Choroid plexus epithelial cell (primary cell): Measurements from ENCODE around the gene RASAL1.

Experiments used
- DNase-seq: peaks from one replicate; pipeline ENCODE4 v3.0.0-alpha.2; 2010; ENCODE audit warnings: low read depth
- H3K4me3 ChIP-seq: 2 replicates; pipeline ENCODE4 v1.5.1; 2011; ENCODE audit warnings: low read depth, mild to moderate bottlenecking, control low read depth, low read length, moderate library complexity
- TF ChIP-seq, protein P1 (sequence below): conservative IDR thresholded peaks from 2 replicates; pipeline ENCODE4 v1.5.1; 2011; ENCODE audit warnings: low read depth, mild to moderate bottlenecking, control low read depth, inconsistent platforms, low read length, moderate library complexity

The RASAL1 gene

DNA sequence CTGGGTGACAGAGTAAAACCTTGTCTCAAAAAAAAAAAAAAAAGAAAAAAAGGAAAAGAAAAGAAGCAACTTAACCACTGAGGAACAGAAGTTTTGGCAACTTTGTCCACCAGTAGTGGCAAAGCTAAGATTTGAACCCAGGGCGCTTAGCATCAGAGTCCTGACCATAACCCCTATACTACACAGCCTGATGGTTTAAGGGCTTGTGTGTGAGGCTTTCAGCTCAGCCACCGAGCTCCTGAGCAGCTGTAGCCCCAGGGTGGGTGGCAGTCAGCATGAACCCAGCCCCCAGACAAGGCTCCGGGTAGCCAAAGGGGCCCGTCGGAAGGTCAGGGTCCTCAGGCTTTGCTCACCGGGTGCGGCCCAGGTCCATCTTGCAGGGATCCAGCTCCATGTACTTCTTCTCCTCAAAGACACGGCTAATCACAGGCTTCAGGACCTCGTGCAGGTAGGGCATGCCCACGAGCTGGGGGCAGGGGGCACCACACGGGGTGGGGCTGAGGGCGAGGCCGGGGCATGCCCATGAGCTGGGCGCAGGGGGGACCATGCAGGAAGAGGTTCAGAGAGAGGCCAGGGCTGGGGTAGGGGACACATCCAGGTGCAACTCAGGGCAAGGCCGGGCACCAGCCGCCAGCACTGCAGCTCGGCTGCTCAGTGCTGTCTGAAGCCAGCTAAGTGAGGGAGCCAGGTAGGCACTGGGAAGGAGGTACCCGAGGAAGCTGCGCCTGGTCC, 20.9 kb downstream of the RASAL1 start:
- no peak overlapping the region for H3K4me3 ChIP-seq
- no peak for DNase-seq
- TF ChIP-seq, protein P1, sequence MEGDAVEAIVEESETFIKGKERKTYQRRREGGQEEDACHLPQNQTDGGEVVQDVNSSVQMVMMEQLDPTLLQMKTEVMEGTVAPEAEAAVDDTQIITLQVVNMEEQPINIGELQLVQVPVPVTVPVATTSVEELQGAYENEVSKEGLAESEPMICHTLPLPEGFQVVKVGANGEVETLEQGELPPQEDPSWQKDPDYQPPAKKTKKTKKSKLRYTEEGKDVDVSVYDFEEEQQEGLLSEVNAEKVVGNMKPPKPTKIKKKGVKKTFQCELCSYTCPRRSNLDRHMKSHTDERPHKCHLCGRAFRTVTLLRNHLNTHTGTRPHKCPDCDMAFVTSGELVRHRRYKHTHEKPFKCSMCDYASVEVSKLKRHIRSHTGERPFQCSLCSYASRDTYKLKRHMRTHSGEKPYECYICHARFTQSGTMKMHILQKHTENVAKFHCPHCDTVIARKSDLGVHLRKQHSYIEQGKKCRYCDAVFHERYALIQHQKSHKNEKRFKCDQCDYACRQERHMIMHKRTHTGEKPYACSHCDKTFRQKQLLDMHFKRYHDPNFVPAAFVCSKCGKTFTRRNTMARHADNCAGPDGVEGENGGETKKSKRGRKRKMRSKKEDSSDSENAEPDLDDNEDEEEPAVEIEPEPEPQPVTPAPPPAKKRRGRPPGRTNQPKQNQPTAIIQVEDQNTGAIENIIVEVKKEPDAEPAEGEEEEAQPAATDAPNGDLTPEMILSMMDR, result no peak

DNA sequence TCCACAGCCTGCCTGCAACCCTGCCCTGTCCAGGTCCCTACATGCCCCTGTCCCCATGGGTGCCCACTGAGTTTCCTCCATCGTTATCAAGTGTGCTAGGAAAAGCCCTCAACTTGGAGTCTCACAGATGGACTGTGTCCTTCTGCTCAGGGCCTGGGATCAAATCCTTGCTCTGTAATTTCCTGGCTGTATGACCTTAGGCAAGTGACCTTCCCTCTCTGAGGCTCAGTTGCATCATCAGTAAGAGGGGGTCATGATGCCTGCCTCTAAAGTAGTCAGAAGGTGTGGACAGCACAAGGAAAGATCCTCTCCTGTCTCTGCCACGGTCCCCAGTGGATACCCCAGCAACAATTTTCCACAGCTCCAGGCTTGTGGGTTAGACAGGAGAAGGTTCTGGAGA, 22.2 kb downstream of the RASAL1 start:
- no peak for DNase-seq
- H3K4me3 ChIP-seq, result no peak overlapping the region
- TF ChIP-seq, protein P1, result no peak

DNA sequence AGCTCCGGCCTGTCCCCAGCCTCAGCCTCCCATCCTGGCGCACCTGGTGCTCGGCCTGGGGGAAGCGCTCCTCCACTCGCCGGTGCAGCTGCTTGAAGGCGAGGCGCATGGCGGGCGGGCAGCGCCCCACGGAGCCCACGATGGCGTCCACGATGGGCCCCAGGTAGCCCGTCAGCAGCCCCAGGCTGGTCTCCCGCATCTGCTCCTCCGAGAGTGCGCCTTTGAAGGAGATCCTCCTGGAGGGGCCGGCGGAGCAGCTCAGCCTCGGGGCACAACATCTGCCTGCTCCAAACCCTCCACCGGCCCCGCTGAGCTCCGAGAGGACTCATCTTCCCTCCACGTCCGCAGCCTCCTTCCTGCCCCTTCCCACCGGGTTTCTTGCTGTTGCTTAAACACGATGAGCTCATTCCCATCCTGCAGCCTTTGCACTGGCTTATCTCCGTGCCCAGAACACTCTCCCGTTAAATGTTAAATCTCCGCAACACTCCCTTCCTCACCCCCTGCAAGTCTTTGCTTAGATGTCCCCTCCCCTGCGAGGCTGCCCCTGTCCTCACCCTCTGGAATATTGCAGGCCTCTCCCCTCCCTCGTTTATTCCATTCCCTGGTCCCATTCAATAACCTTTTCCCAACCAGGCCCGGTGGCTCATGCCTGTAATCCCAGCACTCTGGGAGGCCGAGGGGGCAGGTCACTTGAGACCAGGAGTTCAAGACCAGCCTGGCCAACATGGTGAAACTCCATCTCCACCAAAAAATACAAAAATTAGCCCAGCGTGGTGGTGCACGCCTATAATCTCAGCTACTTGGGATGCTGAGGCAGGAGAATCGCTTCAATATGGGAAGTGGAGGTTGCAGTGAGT, 23.3 kb downstream of the RASAL1 start:
- no peak for DNase-seq
- H3K4me3 ChIP-seq, result no peak overlapping the region
- TF ChIP-seq, protein P1, result no peak

DNA sequence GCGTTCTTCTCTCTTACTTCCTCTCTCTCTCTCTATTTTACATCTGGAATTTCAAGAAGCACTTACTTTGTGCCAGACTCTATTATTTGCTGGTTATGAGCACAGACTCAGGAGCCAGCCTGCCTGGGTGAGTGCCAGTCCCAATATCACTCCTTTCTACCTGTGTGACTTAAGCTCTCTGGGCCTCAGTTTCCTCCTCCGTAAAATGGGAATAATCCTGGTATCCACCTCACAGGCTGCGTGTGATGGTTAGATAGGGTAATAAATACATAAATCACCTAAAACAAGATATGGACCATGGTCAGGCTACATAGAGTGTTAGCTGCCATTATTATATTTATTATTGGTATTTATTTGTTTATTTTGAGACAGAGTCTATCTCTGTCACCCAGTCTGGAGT, 24.3 kb downstream of the RASAL1 start:
- no peak overlapping the region for H3K4me3 ChIP-seq
- TF ChIP-seq, protein P1, result no peak
- DNase-seq, result no peak

DNA sequence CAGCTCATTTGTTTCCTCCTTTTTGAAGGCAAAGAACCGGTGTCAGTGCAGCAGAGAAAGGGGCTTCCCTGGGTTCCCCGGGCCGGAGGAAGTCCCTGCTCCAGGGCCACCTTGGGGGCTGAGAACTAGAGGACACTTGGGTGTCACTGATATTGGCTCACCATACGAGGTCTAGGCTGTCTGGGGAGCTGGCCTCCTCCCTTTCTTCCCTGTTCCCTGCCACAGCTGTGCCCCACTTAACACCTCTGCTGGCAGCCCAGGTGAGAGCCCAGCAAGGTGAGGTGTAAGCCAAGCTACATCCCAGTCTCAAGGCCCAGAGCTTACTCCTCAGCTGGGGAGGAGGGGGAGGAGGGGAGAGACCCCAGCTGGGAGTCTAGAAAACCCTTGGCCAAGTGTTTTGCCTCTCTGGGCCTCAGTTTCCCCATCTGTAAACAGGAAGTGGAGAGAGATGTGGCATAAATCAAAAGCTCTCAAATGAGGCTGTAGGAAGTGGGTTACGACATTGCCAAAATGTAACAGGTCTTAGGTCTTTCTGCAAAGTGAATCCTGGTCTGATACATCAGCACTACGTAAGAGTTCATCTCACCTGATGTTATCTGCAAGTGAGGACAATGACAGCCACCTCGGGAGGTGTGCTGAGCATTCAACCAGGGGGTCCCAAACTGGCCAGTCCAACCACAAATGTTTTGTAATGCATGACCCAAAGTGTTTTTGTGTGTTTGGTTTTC, 25.5 kb downstream of the RASAL1 start:
- DNase-seq, result no peak
- no peak overlapping the region for H3K4me3 ChIP-seq
- TF ChIP-seq, protein P1, result no peak

DNA sequence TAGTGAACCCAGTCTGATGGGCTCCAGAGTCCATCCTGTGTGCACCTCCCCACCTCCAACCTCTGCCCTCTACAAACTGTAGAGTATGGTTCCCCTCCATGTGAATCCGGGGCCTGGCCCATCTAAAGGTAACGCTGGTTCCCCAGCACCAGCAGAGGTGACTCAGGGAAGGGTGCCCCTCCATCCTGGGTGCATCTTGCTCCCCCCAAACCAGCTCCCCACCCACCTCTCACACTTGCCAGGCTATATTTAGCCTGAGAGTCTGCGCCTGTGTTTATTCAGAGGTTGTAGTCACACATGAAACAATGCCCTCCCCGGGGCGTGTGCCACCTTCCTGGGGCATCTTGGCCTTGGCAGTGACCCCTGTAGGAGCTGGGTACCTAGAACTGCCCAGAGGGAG, 26.2 kb downstream of the RASAL1 start:
- DNase-seq, result no peak
- no peak overlapping the region for H3K4me3 ChIP-seq
- TF ChIP-seq, protein P1, result no peak
